ENCODE measurements around the gene EXOC4.

Gene EXOC4

GRCh38 chr7:133958822-133959221, 705.9 kb downstream of the EXOC4 start:
- no peaks in the 10 kb centered on the region for H3K27me3 ChIP-seq (ENCODE audit: insufficient read depth, low read length)
- no peaks in the 10 kb centered on the region for H3K4me1 ChIP-seq (ENCODE audit: control insufficient read depth, insufficient read depth, low read length, unreplicated experiment)
- H3K4me3 ChIP-seq (ENCODE audit: low read depth, low read length), result no peak overlapping the region
- no peak overlapping the region for H3K27ac ChIP-seq (ENCODE audit: low read depth, low read length)
- no peak overlapping the region for H2AFZ ChIP-seq (ENCODE audit: low read length, unreplicated experiment)
- H3K36me3 ChIP-seq (ENCODE audit: insufficient read depth, low read length), result 0 out of 2 replicates have a peak, but pooled peaks cover 5% of the 10 kb centered on the region
- H3K79me2 ChIP-seq (ENCODE audit: control insufficient read depth, insufficient read depth, low read length, unreplicated experiment), result no peaks in the 10 kb centered on the region

- Histone ChIP-seq H3K4me3 (ENCODE audit: low read depth, low read length) (no peak overlapping the region), H2AFZ (ENCODE audit: low read length, unreplicated experiment) (no peak overlapping the region), H3K27me3 (ENCODE audit: insufficient read depth, low read length) (no peaks in the 10 kb centered on the region), H3K36me3 (ENCODE audit: insufficient read depth, low read length) (0 out of 2 replicates have a peak, but pooled peaks cover 3% of the 10 kb centered on the region), H3K27ac (ENCODE audit: low read depth, low read length) (no peak overlapping the region), H3K4me1 (ENCODE audit: control insufficient read depth, insufficient read depth, low read length, unreplicated experiment) (no peaks in the 10 kb centered on the region), H3K79me2 (ENCODE audit: control insufficient read depth, insufficient read depth, low read length, unreplicated experiment) (no peaks in the 10 kb centered on the region)
Measured at GRCh38 chr7:133959505-133959904, 706.6 kb downstream of the EXOC4 start.

GRCh38 chr7:133961724-133962123, 708.8 kb downstream of the EXOC4 start:
- H3K4me1 ChIP-seq (ENCODE audit: control insufficient read depth, insufficient read depth, low read length, unreplicated experiment), result no peaks in the 10 kb centered on the region
- H3K36me3 ChIP-seq (ENCODE audit: insufficient read depth, low read length), result no peaks in the 10 kb centered on the region
- no peak overlapping the region for H2AFZ ChIP-seq (ENCODE audit: low read length, unreplicated experiment)
- H3K27ac ChIP-seq (ENCODE audit: low read depth, low read length), result no peak overlapping the region
- H3K4me3 ChIP-seq (ENCODE audit: low read depth, low read length), result no peak overlapping the region
- H3K27me3 ChIP-seq (ENCODE audit: insufficient read depth, low read length), result no peaks in the 10 kb centered on the region
- H3K79me2 ChIP-seq (ENCODE audit: control insufficient read depth, insufficient read depth, low read length, unreplicated experiment), result no peaks in the 10 kb centered on the region

- no peak overlapping the region for H2AFZ ChIP-seq (ENCODE audit: low read length, unreplicated experiment)
- H3K4me1 ChIP-seq (ENCODE audit: control insufficient read depth, insufficient read depth, low read length, unreplicated experiment), result no peaks in the 10 kb centered on the region
- no peaks in the 10 kb centered on the region for H3K27me3 ChIP-seq (ENCODE audit: insufficient read depth, low read length)
- no peak overlapping the region for H3K4me3 ChIP-seq (ENCODE audit: low read depth, low read length)
- no peaks in the 10 kb centered on the region for H3K79me2 ChIP-seq (ENCODE audit: control insufficient read depth, insufficient read depth, low read length, unreplicated experiment)
- no peaks in the 10 kb centered on the region for H3K36me3 ChIP-seq (ENCODE audit: insufficient read depth, low read length)
- no peak overlapping the region for H3K27ac ChIP-seq (ENCODE audit: low read depth, low read length)
Measured at GRCh38 chr7:133962646-133963045, 709.8 kb downstream of the EXOC4 start.

- no peak overlapping the region for H2AFZ ChIP-seq (ENCODE audit: low read length, unreplicated experiment)
- no peaks in the 10 kb centered on the region for H3K79me2 ChIP-seq (ENCODE audit: control insufficient read depth, insufficient read depth, low read length, unreplicated experiment)
- H3K36me3 ChIP-seq (ENCODE audit: insufficient read depth, low read length), result no peaks in the 10 kb centered on the region
- H3K4me1 ChIP-seq (ENCODE audit: control insufficient read depth, insufficient read depth, low read length, unreplicated experiment), result no peaks in the 10 kb centered on the region
- no peaks in the 10 kb centered on the region for H3K27me3 ChIP-seq (ENCODE audit: insufficient read depth, low read length)
- H3K27ac ChIP-seq (ENCODE audit: low read depth, low read length), result no peak overlapping the region
- H3K4me3 ChIP-seq (ENCODE audit: low read depth, low read length), result no peak overlapping the region
Measured at GRCh38 chr7:133963629-133964028, 710.8 kb downstream of the EXOC4 start.

GRCh38 chr7:133971625-133972024, 718.7 kb downstream of the EXOC4 start:
- Histone ChIP-seq H3K79me2 (ENCODE audit: control insufficient read depth, insufficient read depth, low read length, unreplicated experiment) (no peaks in the 10 kb centered on the region), H3K27me3 (ENCODE audit: insufficient read depth, low read length) (no peaks in the 10 kb centered on the region), H3K36me3 (ENCODE audit: insufficient read depth, low read length) (no peaks in the 10 kb centered on the region), H3K27ac (ENCODE audit: low read depth, low read length) (no peak overlapping the region), H3K4me1 (ENCODE audit: control insufficient read depth, insufficient read depth, low read length, unreplicated experiment) (no peaks in the 10 kb centered on the region), H3K4me3 (ENCODE audit: low read depth, low read length) (no peak overlapping the region), H2AFZ (ENCODE audit: low read length, unreplicated experiment) (no peak overlapping the region)

GRCh38 chr7:133973710-133974109, 720.8 kb downstream of the EXOC4 start:
- H3K27ac ChIP-seq (ENCODE audit: low read depth, low read length), result no peak overlapping the region
- H3K4me1 ChIP-seq (ENCODE audit: control insufficient read depth, insufficient read depth, low read length, unreplicated experiment), result no peaks in the 10 kb centered on the region
- no peak overlapping the region for H2AFZ ChIP-seq (ENCODE audit: low read length, unreplicated experiment)

GRCh38 chr7:133975130-133975529, 722.3 kb downstream of the EXOC4 start:
- Histone ChIP-seq H3K27me3 (ENCODE audit: insufficient read depth, low read length) (no peaks in the 10 kb centered on the region), H3K27ac (ENCODE audit: low read depth, low read length) (no peak overlapping the region), H2AFZ (ENCODE audit: low read length, unreplicated experiment) (no peak overlapping the region), H3K36me3 (ENCODE audit: insufficient read depth, low read length) (no peaks in the 10 kb centered on the region), H3K79me2 (ENCODE audit: control insufficient read depth, insufficient read depth, low read length, unreplicated experiment) (no peaks in the 10 kb centered on the region), H3K4me1 (ENCODE audit: control insufficient read depth, insufficient read depth, low read length, unreplicated experiment) (no peaks in the 10 kb centered on the region), H3K4me3 (ENCODE audit: low read depth, low read length) (no peak overlapping the region)

More at GRCh38 chr7:133973710-133974109, 720.8 kb downstream of the EXOC4 start:
- H3K79me2 ChIP-seq (ENCODE audit: control insufficient read depth, insufficient read depth, low read length, unreplicated experiment), result no peaks in the 10 kb centered on the region
- H3K27me3 ChIP-seq (ENCODE audit: insufficient read depth, low read length), result no peaks in the 10 kb centered on the region
- no peaks in the 10 kb centered on the region for H3K36me3 ChIP-seq (ENCODE audit: insufficient read depth, low read length)
- no peak overlapping the region for H3K4me3 ChIP-seq (ENCODE audit: low read depth, low read length)

GRCh38 chr7:133976140-133976539, 723.3 kb downstream of the EXOC4 start:
- no peaks in the 10 kb centered on the region for H3K4me1 ChIP-seq (ENCODE audit: control insufficient read depth, insufficient read depth, low read length, unreplicated experiment)
- no peak overlapping the region for H2AFZ ChIP-seq (ENCODE audit: low read length, unreplicated experiment)
- H3K27ac ChIP-seq (ENCODE audit: low read depth, low read length), result no peak overlapping the region
- no peaks in the 10 kb centered on the region for H3K36me3 ChIP-seq (ENCODE audit: insufficient read depth, low read length)
- no peaks in the 10 kb centered on the region for H3K79me2 ChIP-seq (ENCODE audit: control insufficient read depth, insufficient read depth, low read length, unreplicated experiment)
- no peaks in the 10 kb centered on the region for H3K27me3 ChIP-seq (ENCODE audit: insufficient read depth, low read length)
- no peak overlapping the region for H3K4me3 ChIP-seq (ENCODE audit: low read depth, low read length)

GRCh38 chr7:133977409-133978274, 724.8 kb downstream of the EXOC4 start:
- Histone ChIP-seq H3K79me2 (ENCODE audit: control insufficient read depth, insufficient read depth, low read length, unreplicated experiment) (no peaks in the 10 kb centered on the region), H3K27ac (ENCODE audit: low read depth, low read length) (no peak overlapping the region), H3K27me3 (ENCODE audit: insufficient read depth, low read length) (no peaks in the 10 kb centered on the region), H3K36me3 (ENCODE audit: insufficient read depth, low read length) (no peaks in the 10 kb centered on the region), H2AFZ (ENCODE audit: low read length, unreplicated experiment) (no peak overlapping the region), H3K4me1 (ENCODE audit: control insufficient read depth, insufficient read depth, low read length, unreplicated experiment) (no peaks in the 10 kb centered on the region), H3K4me3 (ENCODE audit: low read depth, low read length) (no peak overlapping the region)

All from ACC112 (cell line).